ENCODE measurements around the gene FCGR1A.
"Not testable (repeated sequence)": the region's sequence is repeated elsewhere in the genome, so short reads cannot be mapped to it uniquely, and the experiment has no call there.

The FCGR1A gene

DNA sequence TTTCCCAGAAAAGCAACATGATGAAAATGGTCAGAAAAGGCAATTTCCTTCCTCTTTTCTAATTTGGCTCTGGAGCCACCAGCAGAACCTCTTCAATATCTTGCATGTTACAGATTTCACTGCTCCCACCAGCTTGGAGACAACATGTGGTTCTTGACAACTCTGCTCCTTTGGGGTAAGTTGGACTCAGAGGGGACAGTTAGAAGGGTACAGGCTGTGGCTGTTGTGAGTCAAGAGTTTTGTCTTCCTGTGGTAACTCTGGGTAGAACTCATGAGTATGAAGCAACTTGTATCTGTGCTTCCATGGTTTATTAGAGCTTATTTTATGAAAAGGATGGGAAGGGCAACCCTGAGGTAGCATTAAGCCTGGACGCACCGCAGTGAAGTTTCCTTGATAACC, at the start of gene FCGR1A:
Gene FCGR1A (plus strand): TSS at position 95 of the 400 bp plus-strand sequence. CDS start 50 bp downstream, at position 145.
- DNase-seq, result not testable (repeated sequence)

DNA sequence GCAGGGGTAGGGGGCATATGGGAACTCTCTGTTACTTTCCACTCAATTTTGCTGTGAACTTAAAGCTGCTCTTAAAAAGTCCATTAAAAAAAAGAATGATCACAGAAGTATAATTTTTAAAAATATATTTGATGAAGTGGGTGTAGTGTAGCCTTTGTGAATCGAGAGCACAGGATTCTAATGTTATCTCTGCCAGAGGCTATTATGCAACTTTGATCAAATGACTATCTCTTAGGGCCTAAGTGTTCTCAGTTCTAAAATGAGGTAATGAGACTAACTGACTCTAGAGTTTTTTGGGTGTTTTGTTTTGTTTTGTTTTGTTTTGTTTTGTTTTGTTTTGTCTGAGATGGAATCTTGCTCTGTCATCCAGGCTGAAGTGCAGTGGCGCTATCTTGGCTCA, 49.7 kb upstream of the FCGR1A start:
- not testable (repeated sequence) for DNase-seq

DNA sequence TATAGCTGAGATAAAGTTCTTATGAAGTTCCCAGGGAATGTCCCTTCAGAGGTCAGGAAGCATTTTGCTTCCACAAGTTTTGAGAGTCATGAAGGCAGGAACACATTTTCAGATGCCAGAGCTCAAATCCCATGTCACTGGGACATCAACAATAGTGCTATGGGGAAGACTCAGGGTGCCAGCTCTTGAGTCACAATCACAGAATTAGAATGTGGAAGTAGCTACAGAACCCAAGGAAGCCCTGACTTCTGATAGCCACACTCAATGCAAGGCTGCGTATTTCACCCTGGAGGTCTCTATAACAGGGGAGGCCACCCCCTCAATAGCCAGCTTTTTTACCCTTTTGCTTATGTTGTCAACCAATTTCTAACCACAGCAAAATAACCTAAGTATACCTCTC, 47.8 kb upstream of the FCGR1A start:
- not testable (repeated sequence) for DNase-seq

DNA sequence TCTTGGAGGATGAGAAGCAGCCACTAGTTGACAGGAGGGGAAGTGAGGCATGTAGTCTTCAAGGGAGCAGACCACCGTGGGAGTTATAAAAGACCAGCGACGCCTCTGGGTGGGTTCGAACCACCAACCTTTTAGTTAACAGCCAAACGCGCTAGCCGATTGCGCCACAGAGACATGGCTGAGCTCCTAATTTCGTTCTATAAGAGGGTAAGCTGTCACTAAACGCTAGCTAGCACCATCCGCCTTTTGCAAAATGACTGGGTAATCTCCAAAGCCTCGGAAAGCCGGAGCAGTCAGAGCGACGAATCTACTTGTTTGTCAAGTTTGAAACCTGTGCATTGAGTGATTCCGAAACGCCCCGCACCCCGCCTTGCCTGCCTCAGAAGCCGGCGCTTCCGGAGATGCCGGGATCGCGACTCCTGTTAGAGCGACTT, 42.3 kb upstream of the FCGR1A start:
- DNase-seq, result peak; percentile 55

DNA sequence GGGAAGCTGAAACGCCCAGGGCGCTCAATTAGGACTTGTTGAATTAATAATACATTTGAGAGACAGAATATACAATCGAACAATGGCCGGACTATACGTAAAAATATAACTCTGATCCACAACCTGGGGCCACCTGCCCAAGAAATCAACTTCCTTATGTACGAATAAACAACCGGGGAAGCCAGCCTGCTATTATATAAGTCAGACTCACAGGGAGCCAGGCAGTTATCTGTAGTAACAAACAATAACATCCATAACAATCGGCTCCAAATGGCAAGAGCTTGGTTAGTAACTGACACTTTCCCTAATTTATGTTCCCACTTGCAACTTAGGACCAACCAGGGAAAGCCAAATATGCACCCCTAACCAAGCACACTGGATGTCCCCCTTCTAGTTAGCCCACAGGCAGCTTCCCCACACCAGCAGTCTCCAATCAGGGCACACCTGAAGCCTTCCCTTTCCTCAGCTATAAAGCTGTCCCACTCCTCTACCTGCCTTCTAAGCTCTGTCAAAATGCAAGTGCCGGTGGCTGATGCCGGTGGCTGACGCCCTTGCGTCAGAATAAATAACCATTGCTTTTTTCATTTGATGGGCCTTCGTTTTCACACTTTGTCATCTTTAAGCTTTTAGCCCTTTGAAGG, 41.8 kb upstream of the FCGR1A start:
- not testable (repeated sequence) for DNase-seq

DNA sequence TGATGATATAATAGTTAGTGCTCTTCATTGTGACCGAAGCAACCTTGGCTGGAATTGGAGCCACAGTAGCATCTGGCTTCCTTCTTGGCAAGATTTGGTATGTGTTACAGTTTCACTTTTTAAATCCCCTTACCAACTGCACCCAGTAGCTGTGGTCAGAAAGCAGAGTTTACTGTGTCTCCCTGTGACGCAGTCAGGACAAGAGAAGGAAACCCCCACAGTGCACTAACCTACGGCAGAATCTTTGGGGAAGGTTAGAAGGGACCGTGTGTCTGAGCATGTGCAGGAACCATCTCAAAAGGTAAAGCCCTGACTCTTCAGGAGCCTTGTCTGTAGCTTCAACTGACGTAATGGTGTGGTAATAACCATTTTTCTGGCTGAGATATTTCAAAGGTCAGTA, 40.6 kb upstream of the FCGR1A start:
- not testable (repeated sequence) for DNase-seq

DNA sequence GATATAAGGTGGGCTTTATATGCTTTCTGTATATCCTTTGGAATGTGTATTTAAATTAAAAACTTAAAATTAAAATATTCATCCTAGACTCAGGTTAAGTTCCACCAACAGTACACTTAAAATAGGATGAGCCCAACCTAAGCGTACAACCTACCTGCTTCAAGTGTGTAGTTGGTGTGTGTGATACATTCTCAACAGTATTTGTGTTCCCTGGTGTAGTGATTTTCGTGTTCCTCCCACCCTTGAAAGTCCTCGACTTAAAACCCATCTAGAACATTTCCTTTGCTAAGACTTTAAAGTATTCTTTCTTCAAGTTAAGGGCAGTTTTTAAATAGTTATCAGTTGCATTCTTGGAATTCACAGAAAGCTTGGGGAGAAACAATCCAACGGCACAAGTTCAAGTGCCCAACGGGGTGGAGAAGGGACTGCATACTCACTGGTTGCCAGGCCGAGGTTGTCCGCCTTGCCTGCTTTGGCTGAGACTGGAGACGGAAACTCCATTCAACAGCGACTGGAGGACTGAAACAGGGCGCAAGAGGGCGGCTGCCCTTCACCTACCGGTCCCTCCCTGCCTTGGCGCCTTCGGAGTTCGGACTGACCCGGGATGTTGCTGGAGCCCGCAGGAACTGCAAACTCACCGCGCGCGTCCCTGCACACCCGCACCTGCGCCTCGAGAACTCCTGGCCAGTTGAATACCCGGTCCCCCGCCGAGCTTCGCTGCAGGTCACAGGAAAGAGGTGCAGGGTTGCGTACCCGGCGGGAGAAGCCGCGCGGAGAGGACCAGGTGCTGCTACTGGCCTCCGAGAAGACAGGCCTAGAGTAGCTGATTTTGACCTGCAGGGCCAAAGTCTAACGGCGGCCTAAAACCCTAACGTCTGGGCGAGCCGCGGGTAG, 35.8 kb upstream of the FCGR1A start:
- peak; percentile 20 for DNase-seq

DNA sequence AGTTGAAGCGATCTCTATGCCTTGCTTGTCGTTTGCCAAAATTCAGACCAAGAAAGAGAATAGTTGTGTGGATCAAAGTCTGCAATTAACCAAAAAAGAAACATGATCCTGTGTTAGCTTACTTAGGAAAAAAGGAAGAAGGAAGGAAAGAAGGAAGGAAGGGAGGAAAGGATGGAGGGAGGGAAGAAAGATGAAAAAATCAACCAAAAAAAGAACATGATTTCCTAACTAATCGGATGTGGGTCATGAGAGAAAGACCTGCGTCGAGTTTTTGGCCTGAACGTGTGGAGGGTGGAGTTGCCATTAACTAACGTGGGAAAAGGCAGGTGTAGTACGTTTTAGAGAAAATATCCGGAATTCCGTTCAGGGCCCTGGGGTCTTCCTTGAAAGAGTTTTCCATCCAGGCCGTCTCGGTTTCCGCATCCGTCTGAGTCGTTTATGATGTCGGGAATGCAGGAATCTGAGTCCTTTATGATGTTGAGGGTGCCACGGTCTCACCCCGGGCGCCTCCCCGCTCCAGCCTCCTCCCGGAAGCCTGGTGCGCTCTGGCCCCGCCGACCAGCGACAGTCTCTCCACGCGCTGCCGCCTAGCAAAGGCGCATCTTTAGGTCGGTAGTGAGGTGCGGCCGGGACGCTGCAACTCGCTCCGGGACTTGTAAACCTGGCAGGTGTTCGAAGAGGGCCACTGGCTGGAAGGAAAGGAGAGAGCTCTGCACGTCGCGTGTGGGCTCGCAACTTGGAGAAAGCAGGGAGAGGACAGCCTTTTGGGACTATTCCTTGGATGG, 34.9 kb upstream of the FCGR1A start:
- DNase-seq, result peak; percentile 21

DNA sequence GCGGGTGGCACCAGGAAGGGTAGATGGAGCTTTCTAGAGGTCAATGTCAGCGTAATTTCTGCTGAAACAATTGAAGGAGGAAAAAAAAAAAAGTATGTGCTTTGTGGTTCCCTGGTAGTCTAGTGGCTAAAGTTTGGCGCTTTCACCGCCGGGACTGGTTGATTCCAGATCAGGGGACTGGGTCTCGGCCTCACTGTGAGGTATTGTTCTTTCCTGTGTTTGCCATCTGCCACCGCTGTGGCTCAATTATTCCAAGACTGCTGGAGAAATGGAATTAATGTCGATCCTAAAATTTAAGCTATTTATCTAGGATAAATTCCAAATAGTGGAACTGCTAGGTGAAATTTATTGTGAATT, 34.4 kb upstream of the FCGR1A start:
- not testable (repeated sequence) for DNase-seq

DNA sequence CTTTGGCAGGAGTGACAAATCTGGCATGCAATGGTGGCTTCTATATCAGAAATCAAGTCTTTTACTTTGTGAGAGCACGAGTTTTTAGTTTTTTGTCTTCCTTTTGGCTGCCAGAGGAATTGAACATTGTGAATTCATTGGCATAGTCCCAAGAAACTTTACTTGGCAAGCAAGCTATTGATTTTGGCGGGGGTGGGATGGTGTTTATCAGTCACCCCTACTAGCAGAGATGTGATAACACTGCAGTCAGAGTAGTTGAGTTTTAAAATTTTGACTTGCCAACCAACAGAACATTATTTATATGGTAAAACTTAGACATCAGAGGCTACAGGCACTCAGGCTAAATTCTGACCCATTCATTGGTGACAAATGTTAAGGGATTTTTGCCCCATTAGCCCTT, 31.9 kb upstream of the FCGR1A start:
- DNase-seq, result not testable (repeated sequence)

DNA sequence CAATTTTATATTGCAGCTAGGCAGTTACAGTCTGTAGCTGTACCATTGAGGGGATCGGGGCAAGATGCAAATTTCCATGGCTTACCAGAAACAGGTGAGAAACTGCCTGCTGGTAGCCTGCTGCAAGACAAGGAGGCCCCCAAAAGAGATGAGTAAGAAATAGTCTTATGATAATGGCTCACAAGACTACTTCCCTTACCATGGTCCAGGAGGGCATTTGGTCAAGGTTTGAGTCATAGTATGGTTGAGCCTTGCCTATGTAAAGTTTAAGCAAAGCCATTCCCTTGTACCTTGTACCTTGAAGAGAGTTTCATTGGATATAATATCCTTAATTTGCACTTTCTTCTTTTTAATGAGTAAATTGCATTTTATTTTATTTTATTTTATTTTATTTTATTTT, 30.3 kb upstream of the FCGR1A start:
- not testable (repeated sequence) for DNase-seq

DNA sequence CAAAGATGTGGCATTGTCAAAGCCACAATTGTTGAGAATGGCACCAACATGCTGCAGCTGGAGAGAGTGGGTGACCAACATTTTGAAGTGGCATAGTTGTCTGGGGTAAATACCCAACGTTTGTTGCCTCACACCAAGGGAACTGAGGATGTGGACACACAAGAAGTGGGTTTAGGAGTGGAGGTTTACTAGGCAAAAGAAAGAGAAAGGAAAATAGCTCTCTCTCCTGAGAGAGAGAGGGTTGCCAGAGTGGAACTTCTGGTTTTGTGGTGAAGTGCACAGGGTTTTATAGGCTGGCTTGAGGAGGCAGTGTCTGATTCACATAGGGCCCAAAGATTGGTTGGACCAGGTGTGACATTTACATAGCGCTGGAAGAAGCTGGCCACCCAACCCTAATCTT, 29.0 kb upstream of the FCGR1A start:
- not testable (repeated sequence) for DNase-seq

DNA sequence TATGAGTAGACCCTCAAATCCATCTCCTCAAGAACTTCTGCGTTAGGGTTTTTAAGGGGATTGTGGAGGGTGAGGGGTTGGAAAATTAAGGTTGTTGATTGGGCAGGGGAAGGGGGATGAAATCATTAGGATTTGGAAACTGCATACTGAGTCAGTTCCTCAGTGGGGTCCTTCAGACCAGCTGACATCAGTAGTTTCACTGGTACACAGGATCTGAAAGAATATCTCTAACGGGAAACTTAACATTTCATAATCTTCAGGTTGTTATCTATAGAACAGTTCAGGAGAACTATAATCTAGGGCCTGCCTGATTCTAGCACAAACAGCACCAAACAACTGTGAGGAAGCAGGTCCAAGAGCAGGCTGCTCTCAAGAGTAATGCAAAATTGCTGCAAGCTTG, 27.2 kb upstream of the FCGR1A start:
- not testable (repeated sequence) for DNase-seq

DNA sequence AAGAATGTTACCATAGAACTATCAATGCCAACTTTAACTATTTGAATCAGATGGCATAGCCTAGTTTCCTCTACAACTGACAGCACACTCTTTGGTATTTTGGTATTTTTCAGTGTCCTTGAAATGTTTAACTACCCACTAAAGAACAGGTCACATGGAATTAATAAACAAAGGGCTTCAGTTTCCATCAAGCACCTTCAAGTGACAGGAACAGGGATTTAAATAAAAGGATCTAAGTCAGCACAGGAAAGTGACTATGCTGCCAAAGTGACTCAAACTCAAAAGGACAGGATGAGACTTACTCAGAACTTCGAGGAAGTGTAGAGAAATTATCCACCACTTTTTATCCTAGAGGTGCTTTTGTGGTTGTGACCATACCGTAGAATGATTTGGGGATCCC, 20.2 kb upstream of the FCGR1A start:
- DNase-seq, result not testable (repeated sequence)

DNA sequence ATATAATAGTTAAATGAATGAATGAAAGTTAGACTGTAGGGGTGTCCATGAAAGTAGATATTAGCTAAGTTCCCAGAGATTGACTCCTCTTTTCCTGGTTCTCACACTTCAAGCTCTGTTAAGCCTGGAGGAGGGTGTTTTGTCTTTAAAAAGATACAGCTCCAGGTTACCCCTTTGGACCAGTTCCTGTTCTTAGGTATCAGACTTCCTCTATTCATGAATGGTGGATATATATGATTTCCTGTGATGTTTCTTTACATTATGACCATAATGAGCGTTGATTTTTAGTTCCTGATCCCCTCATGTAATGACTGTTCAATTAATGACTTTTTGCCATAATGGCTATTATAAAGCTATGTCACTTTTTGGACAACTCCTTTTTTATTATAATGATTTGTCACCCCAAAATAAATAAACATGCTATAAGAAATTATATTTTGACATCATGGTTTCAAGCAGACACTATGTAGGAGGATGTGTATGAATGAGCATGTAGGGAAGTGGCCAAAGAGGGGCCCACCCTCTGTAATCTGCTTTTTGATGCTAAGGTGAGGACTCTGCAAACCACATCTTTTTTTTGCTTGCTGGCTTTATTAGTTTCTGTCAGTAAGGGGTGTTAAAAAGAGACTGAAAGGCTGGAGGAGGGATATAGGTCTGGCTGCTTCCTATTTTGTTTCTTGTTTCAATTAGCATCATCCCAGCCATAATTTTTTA, 18.2 kb upstream of the FCGR1A start:
- not testable (repeated sequence) for DNase-seq

DNA sequence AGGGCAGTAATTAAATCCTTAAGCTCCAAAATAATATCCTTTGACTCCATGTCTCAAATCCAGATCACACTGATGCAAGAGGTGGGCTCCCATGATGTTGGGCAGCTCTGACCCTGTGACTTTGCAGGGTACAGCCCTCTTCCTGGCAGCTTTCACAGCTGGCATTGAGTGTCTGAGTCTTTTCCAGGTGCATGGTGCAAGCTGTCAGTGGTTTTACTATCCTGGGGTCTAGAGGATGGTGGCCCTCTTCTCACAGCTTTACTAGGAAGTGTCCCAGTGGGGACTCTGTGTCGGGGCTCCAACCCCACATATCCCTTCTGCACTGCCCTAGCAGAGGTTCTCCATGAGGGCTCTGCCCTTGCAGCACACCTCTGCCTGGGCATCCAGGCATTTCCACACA, 16.3 kb upstream of the FCGR1A start:
- DNase-seq, result not testable (repeated sequence)

DNA sequence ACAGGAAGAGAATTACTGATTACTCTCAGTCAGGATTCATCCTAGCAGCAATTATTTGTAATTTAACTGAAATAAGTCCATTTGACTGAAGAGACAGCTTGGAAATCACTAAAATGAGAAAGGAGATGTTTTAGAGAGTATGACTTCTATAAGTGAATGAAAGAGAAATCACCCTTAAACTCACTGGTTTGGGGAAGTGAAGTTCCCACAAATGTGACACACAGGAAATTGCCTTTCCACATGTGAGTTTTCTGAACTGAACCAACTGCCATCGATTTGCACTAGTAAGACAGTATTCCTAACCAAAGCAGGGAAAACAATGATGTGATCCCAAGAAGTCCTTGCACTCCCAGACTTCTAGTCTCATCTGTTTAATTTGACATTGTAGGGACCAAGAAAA, 13.3 kb upstream of the FCGR1A start:
- not testable (repeated sequence) for DNase-seq

DNA sequence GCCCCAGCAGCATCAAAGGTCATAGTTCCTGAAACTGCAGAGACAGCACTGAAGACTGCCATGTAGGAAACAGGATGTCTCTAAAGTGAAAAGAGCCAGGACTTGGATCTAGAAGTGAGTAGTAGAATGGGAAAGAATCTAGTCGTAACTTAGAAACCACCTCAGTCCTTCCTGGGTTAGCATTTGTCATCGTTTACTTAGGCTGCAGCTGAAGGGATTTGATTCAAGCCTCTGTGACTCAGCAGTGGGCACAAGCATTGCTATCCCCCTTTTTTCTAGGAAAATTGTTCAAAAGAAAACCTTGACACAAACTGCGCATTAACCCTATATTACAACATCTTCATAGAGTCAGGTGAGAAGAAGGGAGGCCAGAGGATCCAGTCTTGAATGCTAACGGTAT, 11.8 kb upstream of the FCGR1A start:
- DNase-seq, result not testable (repeated sequence)

DNA sequence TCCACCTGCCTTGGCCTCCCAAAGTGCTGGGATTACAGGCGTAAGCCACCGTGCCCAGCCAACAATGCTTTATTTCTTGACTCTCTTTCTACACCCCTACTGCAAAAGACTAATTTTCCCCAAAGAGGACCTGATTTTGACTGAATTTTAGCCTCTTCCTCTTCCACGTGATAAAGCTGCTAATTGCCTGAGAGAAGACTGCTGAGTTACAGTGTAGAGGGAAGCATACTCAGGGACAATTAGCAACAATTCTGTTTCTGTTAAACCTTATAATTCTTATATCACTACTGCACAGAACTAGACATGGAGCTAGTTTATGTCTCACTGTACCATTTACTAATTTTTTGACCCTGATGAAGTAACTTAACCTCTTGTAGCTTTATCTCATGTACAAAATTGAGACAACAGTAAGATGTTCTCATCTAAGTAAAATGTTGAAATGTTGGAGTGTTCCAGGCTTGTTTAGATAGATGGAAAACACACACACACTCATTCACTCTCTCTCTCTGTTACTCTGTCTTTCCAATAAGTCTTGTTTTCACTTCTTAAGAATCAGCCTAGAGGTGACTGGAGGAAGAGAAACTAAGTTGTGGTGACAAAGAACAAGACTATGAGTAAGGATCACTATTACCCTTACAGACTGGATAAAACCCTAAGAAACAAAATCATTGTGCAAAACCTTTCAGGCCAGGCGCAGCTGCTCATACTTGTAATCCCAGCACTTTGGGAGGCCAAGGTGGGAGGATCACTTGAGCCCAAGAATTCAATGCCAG, 10.7 kb upstream of the FCGR1A start:
- not testable (repeated sequence) for DNase-seq

DNA sequence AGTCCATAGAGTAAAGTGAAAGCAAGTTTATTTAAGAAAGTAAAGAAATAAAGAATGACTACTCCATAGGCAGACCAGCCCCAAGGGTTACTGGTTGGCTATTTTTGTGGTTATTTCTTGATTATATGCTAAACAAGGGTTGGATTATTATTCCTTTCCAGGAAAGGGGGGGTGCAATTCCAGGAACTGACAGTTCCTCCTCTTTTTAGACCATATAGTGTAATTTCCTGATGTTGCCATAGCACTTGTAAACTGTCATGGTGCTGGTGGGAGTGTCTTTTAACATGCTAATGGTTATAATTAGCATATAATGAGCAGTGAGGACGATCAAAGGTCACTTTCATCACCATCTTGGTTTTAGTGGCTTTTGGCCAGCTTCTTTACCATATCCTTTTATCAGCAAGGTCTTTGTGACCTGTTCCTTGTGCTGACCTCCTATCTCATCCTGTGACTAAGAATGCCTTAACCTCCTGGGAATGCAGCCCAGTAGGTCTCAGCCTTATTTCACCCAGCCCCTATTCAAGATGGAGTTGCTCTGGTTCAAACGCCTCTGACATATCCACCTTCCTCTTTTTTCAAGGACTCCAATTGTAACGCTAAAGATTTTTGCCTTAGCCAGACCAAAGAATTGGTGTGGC, 6.9 kb upstream of the FCGR1A start:
- not testable (repeated sequence) for DNase-seq

DNA sequence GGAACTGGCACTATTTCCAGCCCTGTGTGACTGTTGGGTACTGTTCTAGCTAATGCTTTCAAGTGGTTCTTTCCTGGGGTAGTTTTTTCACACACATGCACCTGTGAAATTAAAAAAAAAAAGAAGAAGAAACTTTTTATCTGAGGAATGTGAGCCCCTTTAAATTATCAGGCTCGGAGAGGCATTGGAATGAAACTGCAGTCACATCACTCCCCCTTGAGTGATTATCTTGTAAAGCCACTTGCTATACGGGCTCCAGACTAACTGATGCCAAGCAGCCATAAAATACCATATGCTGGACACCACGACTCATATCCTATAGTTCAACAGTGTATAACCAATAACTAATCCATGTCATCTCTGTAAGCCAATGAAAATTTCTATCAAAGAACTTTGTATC, 5.4 kb upstream of the FCGR1A start:
- DNase-seq, result not testable (repeated sequence)

Data from activated T-cell treated with anti-CD3 and anti-CD28 coated beads, Interleukin-2, amount 50 U/mL, for 1 hour (primary cell).